Measurements from ENCODE around the gene SYNGR2. TPM values are rescaled to one million over a fixed set of nuclear protein-coding genes. Genes with fewer than 3 reads are reported as not detected.
A peak's percentile ranks its signal among the peaks of the same experiment; 100 is the strongest.

The SYNGR2 gene
- total and polyA plus RNA-seq, 9 of the 15 experiments (the other 6 are each of a cell fraction or from before 2014, with no cell fraction given), result 1.4 to 173 (median 87.8) TPM

GRCh38 chr17:78180508-78180907 lies 12.1 kb downstream of the SYNGR2 start:
- no peak for ATAC-seq
- no peaks in the 10 kb centered on the region for H3K27me3 ChIP-seq (ENCODE audit: control insufficient read depth in 2 of 2, insufficient read depth in 2 of 2, low read length in 2 of 2)
- H2AFZ ChIP-seq (ENCODE audit: low read depth, low read length), result no peak overlapping the region
- intact Hi-C loops (cut with micrococcal nuclease) (no loop called here), in situ Hi-C loops (cut with MboI) (no loop called here)
- no peak overlapping the region for H3K4me2 ChIP-seq (ENCODE audit: insufficient read depth, low read length)
- ChIA-PET POLR2A (interaction anchor here (0.7 to 1.0 kb wide), 2 partner anchors 11 to 195 kb away, joined by 3 read pairs; no protein-coding TSS in a partner anchor), CTCF (ENCODE audit: low intra/inter-chr PET ratio) (no interaction called here)
- peaks cover 32% of the 10 kb centered on the region for H3K79me2 ChIP-seq (ENCODE audit: control insufficient read depth, insufficient read depth, low read length)
- no peaks in the 10 kb centered on the region for H3K9me3 ChIP-seq (replicated peaks; ENCODE audit: control insufficient read depth, insufficient read depth, low read depth, low read length)
- H3K4me1 ChIP-seq (replicated peaks in 1 of 2; ENCODE audit: control insufficient read depth in 2 of 2, insufficient read depth in 2 of 2, low read length in 2 of 2), result peaks cover 17 to 40% of the 10 kb centered on the region in 2 experiments
- no peaks in the 10 kb centered on the region for H3K9me1 ChIP-seq (ENCODE audit: control insufficient read depth, insufficient read depth, low read length)
- BruUV-seq (replicated peaks), result no TSS peak
- 81% methylated on average over 2 of the region's 2 CpGs for WGBS (ENCODE audit: insufficient coverage, low coverage, missing lambda C conversion rate)
- H4K20me1 ChIP-seq (replicated peaks; ENCODE audit: control insufficient read depth, insufficient read depth, low read length), result peaks cover 9% of the 10 kb centered on the region; the same call in 1 of the 2 replicates
- H3K27ac ChIP-seq (ENCODE audit: extremely low read depth, low read depth, low read length), result no peak overlapping the region
- 0 out of 4 replicates have a peak overlapping the region, but pooled peaks of 1 of the 2 experiments have one; percentile 21 for H3K9ac ChIP-seq (ENCODE audit: insufficient read depth in 1 of 2, low read depth in 2 of 2, low read length in 2 of 2)
- H3K36me3 ChIP-seq (ENCODE audit: control insufficient read depth, insufficient read depth, low read length), result peaks cover 95% of the 10 kb centered on the region; the same call in 2 of the 3 replicates
- no peak for DNase-seq (ENCODE audit: extremely low read depth in 1 of 4, low spot score in 3 of 4)
- no peak overlapping the region for H3K4me3 ChIP-seq
- no peak for FAIRE-seq
- TF ChIP-seq OTX1 (CRISPR knock-in tag; IDR thresholded peaks at IDR 0.05) (no peak), ZNF407 (IDR thresholded peaks at IDR 0.05; ENCODE audit: low read depth) (no peak), CEBPZ (IDR thresholded peaks at IDR 0.05; ENCODE audit: borderline replicate concordance, low read depth, low read length) (no peak), ZNF41 (CRISPR knock-in tag; conservative IDR thresholded peaks at IDR 0.05) (no peak), MNT (conservative IDR thresholded peaks at IDR 0.05) (no peak), FIP1L1 (IDR thresholded peaks at IDR 0.05; ENCODE audit: low read depth, low read length, poor library complexity, severe bottlenecking) (no peak), MYBL2 (IDR thresholded peaks at IDR 0.05; ENCODE audit: low read depth) (no peak), MYBL2 (CRISPR knock-in tag; IDR thresholded peaks at IDR 0.05; ENCODE audit: borderline replicate concordance) (no peak)

Data from K562 (cell line).